ENCODE measurements around the gene LRP5.

Gene LRP5

DNA sequence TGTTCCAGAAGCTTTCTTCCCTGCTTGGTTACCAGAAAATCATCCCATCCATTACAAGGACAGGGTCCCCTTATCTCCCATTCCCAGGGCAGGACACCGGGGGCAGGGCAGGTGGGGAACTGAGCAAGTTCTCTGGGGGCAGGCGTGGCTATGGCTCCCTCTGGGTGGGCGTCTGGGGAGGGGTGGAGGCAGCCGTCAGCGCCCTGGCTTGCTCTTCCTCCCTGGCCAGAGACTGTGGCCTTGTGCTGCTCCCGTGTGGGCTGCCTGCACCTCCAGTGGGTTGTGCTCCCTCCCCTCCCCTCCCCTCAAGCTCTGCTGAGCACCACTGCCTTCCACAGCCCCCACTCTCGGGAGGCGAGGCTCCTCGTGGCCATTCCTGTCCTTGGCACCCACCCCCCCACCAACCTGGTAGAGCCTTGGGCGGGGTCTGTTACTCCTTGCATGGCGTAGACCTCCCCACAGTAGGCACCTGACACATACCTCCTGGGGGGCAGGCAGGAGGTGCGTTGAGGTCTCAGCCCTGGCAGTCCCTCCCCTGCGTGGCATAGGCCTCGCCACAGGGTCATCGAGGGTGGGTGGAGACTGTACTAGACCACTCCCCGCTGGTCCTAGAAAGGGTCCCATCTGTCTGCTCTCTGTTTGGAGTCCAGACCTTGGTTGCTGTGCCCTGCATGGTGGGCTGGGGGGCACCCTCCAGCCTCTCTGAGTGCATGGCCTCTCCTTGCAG lies 123.9 kb downstream of the LRP5 start:
- no peak overlapping the region for H3K27ac ChIP-seq
- TF ChIP-seq, protein P1, sequence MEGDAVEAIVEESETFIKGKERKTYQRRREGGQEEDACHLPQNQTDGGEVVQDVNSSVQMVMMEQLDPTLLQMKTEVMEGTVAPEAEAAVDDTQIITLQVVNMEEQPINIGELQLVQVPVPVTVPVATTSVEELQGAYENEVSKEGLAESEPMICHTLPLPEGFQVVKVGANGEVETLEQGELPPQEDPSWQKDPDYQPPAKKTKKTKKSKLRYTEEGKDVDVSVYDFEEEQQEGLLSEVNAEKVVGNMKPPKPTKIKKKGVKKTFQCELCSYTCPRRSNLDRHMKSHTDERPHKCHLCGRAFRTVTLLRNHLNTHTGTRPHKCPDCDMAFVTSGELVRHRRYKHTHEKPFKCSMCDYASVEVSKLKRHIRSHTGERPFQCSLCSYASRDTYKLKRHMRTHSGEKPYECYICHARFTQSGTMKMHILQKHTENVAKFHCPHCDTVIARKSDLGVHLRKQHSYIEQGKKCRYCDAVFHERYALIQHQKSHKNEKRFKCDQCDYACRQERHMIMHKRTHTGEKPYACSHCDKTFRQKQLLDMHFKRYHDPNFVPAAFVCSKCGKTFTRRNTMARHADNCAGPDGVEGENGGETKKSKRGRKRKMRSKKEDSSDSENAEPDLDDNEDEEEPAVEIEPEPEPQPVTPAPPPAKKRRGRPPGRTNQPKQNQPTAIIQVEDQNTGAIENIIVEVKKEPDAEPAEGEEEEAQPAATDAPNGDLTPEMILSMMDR (conservative IDR thresholded peaks at IDR 0.05) = no peak

DNA sequence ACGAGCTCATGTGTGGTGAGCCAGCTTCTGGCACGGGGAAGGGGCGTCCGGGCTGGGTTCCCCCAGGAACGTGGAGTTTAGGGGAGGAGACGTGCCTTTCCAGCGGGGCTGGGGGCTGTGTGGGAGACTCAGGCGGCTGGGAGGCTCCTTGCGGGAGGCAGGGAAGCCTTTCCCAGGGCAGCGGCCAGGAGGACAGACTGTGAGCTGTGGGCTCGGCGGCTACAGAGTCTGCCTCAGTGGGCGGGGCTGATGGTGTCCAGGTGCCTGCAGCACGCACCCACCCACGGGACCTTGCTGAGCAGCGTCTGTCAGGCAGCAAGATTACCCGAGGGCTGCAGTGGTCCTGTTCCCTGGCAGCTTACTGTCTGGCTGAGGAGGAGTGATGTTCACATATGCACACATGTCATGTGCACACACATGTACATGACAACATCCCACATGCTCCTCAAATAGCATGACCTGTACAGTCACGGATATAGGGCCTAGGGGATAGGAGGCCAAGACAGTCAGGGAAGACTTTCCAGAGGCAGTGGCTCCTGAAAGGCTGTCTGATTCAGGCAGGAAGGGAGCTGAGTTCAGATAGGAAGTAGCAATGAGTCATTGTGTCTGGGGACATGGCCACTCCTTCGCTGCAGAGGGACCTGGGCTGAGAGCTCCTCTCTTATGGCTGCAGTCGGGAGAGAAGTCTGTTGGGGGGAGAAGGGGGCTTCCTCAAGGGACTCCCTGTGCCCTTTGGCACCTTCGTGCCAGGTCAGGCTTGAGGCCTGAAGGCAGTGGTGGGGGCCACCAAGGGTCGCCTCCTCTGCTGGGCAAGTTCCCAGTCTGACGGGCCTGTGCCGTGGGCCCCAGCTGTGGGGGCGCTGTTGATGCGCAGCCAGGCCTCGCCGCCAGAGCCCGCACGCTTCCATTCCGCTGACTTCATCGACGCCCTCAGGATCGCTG lies 124.9 kb downstream of the LRP5 start:
- TF ChIP-seq, protein P1 (conservative IDR thresholded peaks at IDR 0.05) = no peak
- no peak overlapping the region for H3K27ac ChIP-seq

DNA sequence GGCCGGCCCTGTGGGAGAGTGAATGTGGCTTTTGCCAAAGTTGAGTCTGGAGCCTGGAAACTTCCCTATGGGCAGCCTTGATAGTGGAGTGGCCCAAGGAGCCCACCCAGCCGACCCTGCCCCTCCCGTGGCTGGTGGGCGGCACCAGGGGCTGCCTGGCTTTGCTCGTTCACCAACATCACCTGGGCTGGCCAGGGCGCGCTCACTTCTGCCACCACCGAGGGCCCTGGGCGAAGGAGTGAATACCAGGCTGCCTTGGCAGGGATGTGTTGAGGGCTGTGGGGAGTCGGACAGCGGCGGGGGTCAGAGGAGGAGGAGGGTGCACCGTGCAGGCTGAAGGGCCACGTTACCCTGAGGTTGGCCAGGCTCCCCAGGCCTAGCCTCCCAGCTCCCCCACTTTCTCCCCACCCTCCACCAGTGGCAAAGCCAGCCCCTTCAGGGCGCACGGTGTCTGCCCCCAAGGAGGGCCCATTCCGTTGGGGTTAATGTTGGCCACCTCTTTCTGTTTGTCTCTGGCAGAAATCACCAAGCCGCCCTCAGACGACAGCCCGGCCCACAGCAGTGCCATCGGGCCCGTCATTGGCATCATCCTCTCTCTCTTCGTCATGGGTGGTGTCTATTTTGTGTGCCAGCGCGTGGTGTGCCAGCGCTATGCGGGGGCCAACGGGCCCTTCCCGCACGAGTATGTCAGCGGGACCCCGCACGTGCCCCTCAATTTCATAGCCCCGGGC lies 125.7 kb downstream of the LRP5 start:
- no peak overlapping the region for H3K27ac ChIP-seq
- TF ChIP-seq, protein P1 (conservative IDR thresholded peaks at IDR 0.05) = no peak

DNA sequence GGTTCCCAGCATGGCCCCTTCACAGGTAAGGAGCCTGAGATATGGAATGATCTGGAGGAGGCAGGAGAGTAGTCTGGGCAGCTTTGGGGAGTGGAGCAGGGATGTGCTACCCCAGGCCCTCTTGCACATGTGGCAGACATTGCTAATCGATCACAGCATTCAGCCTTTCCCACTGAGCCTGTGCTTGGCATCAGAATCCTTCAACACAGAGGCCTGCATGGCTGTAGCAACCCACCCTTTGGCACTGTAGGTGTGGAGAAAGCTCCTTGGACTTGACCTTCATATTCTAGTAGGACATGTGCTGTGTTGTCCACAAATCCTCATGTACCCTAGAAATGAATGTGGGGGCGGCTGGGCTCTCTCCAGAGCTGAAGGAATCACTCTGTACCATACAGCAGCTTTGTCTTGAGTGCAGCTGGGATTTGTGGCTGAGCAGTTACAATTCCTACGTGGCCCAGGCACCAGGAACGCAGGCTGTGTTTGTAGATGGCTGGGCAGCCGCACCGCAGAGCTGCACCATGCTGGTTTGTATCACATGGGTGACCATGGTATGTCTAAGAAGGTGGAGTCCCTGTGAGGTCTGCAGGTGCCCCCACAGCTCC lies 126.4 kb downstream of the LRP5 start:
- no peak overlapping the region for H3K27ac ChIP-seq
- TF ChIP-seq, protein P1 (conservative IDR thresholded peaks at IDR 0.05) = no peak

DNA sequence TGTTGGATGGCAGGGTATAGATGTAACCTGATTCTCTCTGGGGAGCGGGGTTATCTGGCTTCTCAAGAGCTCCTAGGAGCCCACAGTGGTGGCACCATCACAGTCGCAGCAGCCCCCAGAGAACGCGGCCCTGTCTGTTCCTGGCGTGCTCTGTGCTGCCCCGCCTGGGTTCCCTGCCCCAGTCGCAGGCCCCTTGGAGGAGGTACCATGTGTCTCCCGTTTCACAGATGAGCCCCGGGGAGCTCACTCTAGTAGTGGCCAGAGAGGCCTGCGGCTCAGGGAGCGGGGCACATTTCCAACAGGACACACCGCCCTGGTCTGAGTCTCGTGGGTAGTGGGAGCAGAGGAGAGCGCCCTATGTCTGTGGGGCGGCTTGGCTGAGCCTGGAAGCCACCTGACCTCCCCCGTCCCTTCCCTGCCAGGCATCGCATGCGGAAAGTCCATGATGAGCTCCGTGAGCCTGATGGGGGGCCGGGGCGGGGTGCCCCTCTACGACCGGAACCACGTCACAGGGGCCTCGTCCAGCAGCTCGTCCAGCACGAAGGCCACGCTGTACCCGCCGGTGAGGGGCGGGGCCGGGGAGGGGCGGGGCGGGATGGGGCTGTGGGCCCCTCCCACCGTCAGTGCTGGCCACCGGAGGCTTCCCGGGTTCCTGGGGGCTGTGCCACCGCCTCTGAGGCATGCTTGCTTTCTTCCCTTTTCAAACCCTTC lies 127.1 kb downstream of the LRP5 start:
- TF ChIP-seq, protein P1 (conservative IDR thresholded peaks at IDR 0.05) = no peak
- no peak overlapping the region for H3K27ac ChIP-seq

DNA sequence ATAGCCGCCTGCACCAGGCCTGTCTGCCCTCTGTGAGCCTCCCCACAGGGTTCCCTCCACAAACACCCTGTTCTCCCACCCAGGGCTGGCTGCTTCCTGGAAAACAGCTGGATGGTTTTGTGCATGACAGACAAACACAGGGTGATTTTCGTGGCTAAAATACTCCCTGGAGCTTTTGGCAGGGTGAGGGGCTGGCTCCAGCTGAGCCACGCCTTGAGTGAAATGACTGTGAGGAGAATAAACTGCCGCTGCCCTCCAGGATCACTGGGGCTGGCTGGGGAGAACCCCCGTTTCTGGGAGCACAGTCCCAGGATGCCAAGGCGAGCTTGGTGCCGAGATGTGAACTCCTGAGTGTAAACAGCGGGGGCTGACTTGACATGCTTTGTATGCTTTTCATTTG lies 127.8 kb downstream of the LRP5 start:
- H3K27ac ChIP-seq = no peak overlapping the region
- TF ChIP-seq, protein P1 (conservative IDR thresholded peaks at IDR 0.05) = no peak

All from VCaP (cell line).